ENCODE data around the gene PC.

DNA sequence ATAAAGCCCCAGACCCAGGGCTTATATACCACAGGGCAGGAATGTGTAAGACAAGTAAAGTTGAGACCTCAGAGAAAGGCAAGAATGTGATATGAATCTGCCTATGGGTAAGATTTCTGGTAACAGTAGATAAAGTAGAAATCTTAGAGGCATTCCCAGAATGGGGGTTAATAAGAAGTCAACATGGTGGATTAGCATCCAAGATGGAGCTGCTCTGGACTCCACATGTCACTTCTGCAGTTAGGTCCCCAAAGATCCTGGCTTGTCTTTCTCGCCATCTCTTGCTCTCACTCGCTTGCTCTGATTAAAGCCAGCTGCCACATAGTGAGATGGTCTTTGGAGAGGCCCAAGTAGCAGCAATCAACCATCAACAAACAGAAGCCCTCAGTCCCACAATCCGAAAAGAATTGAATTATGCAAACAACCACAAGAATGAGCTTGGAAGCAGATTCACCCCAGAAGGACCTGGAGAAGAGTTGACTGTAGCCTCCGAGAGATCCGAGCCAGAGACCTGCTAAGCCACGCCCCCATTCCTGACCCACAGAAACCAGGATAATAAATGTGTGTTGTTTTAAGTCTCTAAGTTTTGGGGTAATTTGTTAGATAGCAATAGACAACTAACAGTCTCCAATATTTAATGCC, 11.5 kb upstream of the PC start:
- no peak for TF ChIP-seq POLR2A (IDR thresholded peaks at IDR 0.05)
- TF ChIP-seq, protein P1, sequence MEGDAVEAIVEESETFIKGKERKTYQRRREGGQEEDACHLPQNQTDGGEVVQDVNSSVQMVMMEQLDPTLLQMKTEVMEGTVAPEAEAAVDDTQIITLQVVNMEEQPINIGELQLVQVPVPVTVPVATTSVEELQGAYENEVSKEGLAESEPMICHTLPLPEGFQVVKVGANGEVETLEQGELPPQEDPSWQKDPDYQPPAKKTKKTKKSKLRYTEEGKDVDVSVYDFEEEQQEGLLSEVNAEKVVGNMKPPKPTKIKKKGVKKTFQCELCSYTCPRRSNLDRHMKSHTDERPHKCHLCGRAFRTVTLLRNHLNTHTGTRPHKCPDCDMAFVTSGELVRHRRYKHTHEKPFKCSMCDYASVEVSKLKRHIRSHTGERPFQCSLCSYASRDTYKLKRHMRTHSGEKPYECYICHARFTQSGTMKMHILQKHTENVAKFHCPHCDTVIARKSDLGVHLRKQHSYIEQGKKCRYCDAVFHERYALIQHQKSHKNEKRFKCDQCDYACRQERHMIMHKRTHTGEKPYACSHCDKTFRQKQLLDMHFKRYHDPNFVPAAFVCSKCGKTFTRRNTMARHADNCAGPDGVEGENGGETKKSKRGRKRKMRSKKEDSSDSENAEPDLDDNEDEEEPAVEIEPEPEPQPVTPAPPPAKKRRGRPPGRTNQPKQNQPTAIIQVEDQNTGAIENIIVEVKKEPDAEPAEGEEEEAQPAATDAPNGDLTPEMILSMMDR (IDR thresholded peaks at IDR 0.05) = no peak

Data from body of pancreas (tissue), 4 donors.